SJSA1 (cell line): ENCODE measurements around the gene GPD1. TPM values are rescaled to one million over a fixed set of nuclear protein-coding genes. Genes with fewer than 3 reads are reported as not detected.
"Not testable (repeated sequence)": the region's sequence is repeated elsewhere in the genome, so short reads cannot be mapped to it uniquely, and the experiment has no call there.

Experiments used
- DNase-seq, 2 experiments: peaks; one replicate each; pipeline ENCODE4 v3.0.0-alpha.2; 2015 to 2020; ENCODE audit warnings: low spot score in 2 of 2, low read depth in 1 of 2
- H3K27ac ChIP-seq: fragments of 250-450 bp; sonication (Bioruptor Pico); 2 replicates; pipeline ENCODE4 v1.5.1; 2020; ENCODE audit warnings: mild to moderate bottlenecking, moderate library complexity
- H3K27me3 ChIP-seq: fragments of 250-450 bp; sonication (Bioruptor Pico); replicated peaks from 2 replicates; pipeline ENCODE4 v1.5.1; 2020; ENCODE audit warnings: mild to moderate bottlenecking, moderate library complexity
- H3K36me3 ChIP-seq: fragments of 250-450 bp; sonication (Bioruptor Pico); 2 replicates; pipeline ENCODE4 v1.5.1; 2020; ENCODE audit warnings: mild to moderate bottlenecking
- H3K4me1 ChIP-seq: fragments of 250-450 bp; sonication (Bioruptor Pico); replicated peaks from 2 replicates; pipeline ENCODE4 v1.6.1; 2021; ENCODE audit warnings: mild to moderate bottlenecking
- H3K4me3 ChIP-seq: fragments of 250-450 bp; sonication (Bioruptor Pico); 2 replicates; pipeline ENCODE4 v1.5.1; 2020; ENCODE audit warnings: mild to moderate bottlenecking
- H3K9me3 ChIP-seq: fragments of 250-450 bp; sonication (Bioruptor Pico); replicated peaks from 2 replicates; pipeline ENCODE4 v1.5.1; 2020; ENCODE audit warnings: mild to moderate bottlenecking
- total RNA-seq: library from RNA; depleted of rRNA; stranded (reverse); fragments of >200 nt; shearing (Covaris generic); gene quantifications from 2 replicates; pipeline ENCODE4 v1.2.3, GENCODE V29; 2014; rRNA removed

The GPD1 gene
- total RNA-seq, 1 experiment from 2014 or later, result not detected

- peaks cover 32% of the 10 kb centered on the region for H3K36me3 ChIP-seq
- H3K27ac ChIP-seq, result no peak overlapping the region
- H3K27me3 ChIP-seq, result no peaks in the 10 kb centered on the region
- H3K4me3 ChIP-seq, result no peak overlapping the region
- H3K9me3 ChIP-seq, result no peaks in the 10 kb centered on the region; the same call in 1 of the 2 replicates
- no peak for DNase-seq
- no peaks in the 10 kb centered on the region for H3K4me1 ChIP-seq
Observed at GRCh38 chr12:50142993-50143392, 39.2 kb downstream of the GPD1 start.

DNA sequence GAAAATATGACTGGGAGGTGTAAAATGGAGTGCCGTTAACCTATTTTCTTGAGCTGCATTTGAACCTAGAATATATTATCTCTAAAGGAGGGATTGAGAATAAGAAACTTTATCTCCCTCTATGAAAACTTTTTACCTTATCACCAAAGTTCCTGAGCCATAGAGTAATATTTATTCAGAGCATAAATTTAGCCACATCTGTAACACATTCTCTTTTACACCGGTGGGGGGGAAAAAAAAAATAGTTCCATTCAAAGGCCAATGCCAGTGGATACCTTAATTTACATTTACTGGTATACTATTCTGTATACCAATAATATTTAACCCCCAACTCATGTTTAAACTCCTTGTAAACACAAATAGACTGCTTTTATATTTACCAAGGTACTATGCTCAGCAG is 41.6 kb downstream of the GPD1 start:
- Histone ChIP-seq H3K27me3 (no peaks in the 10 kb centered on the region), H3K36me3 (peaks cover 23% of the 10 kb centered on the region), H3K4me3 (no peak overlapping the region), H3K9me3 (no peaks in the 10 kb centered on the region; the same call in 1 of the 2 replicates), H3K4me1 (no peaks in the 10 kb centered on the region), H3K27ac (no peak overlapping the region)
- DNase-seq, result no peak

DNA sequence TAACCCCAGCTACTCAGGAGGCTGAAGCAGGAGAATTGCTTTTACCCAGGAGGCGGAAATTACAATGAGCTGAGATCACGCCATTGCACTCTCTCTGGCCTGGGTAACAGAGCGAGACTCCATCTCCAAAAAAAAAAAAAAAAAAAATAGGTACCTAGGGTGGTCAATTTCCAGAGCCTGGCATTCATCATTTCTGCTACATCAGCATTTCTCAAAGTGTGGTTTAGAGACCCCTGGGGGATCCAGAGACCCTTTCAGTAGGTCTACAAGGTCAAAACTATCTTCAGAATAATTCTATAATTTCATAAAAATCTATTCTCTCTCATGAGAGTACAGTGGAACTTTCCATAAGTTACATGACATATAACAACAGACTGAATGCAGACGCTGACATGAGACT is 43.5 kb downstream of the GPD1 start:
- no peak overlapping the region for H3K27ac ChIP-seq
- DNase-seq, result no peak
- no peaks in the 10 kb centered on the region for H3K27me3 ChIP-seq
- H3K4me3 ChIP-seq, result no peak overlapping the region
- no peaks in the 10 kb centered on the region for H3K4me1 ChIP-seq
- peaks cover 13% of the 10 kb centered on the region for H3K36me3 ChIP-seq
- no peaks in the 10 kb centered on the region for H3K9me3 ChIP-seq

DNA sequence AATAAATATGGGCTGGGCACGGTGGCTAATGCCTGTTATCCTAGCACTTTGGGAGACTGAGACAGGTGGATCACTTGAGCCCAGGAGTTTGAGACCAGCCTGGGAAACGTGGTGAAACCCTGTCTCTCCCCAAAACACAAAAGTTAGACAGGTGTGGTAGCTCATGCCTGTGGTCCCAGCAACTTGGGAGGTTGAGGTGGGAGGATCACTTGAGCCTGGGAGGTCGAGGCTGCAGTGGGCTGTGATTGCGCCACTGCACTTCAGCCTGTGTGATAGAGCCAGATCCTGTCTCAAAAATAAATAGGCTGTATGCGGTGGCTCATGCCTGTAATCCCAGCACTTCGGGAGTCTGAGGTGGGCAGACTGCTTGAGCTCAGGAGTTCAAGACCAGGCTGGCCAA is 44.2 kb downstream of the GPD1 start:
- H3K9me3 ChIP-seq, H3K4me3 ChIP-seq, DNase-seq, H3K27ac ChIP-seq, H3K36me3 ChIP-seq, H3K27me3 ChIP-seq, H3K4me1 ChIP-seq: not testable (repeated sequence)

DNA sequence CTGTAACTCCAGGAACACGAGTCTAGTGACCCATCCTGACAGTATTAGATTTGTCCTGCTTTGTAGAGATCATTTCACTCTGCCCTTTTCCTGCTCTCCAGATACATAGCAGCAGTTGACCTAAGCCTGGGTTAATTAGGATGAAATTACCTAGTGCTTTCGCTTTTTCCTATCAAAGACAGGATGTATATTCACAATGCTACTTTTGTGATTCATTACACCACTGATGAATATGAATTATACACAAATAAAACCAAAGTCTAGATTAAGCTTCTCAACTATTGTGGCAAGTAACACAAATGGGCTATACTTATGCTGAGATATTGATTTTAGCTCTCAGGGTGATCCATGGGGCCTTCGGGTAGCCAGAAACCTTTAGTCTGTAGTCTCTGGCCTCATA is 45.5 kb downstream of the GPD1 start:
- H3K4me3 ChIP-seq, result no peak overlapping the region
- no peak overlapping the region for H3K27ac ChIP-seq
- H3K4me1 ChIP-seq, result no peaks in the 10 kb centered on the region
- peaks cover 5% of the 10 kb centered on the region; the same call in 1 of the 2 replicates for H3K36me3 ChIP-seq
- no peaks in the 10 kb centered on the region for H3K9me3 ChIP-seq
- H3K27me3 ChIP-seq, result no peaks in the 10 kb centered on the region
- no peak for DNase-seq

GRCh38 chr12:50151047-50151687 is 47.4 kb downstream of the GPD1 start:
- Histone ChIP-seq H3K36me3 (peaks cover 5% of the 10 kb centered on the region; the same call in 1 of the 2 replicates), H3K27ac (no peak overlapping the region), H3K4me3 (no peak overlapping the region), H3K27me3 (no peaks in the 10 kb centered on the region), H3K4me1 (no peaks in the 10 kb centered on the region), H3K9me3 (no peaks in the 10 kb centered on the region)
- no peak for DNase-seq

DNA sequence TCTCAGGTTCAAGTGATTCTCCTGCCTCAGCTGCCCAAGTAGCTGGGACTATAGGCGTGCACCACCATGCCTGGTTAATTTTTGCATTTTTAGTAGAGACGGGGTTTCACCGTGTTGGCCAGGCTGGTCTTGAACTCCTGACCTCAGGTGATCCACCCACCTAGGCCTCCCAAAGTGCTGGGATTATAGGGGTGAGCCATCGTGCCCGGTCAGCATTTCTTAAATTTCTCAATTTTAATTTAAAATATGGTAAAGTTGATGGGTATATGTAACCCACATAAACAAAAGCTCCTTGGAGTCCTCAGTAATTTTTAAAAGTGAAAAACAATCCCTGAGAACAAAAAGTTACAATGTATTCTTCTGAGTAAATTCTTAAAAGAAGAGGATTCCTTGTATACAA is 51.1 kb downstream of the GPD1 start:
- H3K4me3 ChIP-seq, H3K27ac ChIP-seq, H3K9me3 ChIP-seq, H3K4me1 ChIP-seq, H3K27me3 ChIP-seq, H3K36me3 ChIP-seq, DNase-seq: not testable (repeated sequence)

DNA sequence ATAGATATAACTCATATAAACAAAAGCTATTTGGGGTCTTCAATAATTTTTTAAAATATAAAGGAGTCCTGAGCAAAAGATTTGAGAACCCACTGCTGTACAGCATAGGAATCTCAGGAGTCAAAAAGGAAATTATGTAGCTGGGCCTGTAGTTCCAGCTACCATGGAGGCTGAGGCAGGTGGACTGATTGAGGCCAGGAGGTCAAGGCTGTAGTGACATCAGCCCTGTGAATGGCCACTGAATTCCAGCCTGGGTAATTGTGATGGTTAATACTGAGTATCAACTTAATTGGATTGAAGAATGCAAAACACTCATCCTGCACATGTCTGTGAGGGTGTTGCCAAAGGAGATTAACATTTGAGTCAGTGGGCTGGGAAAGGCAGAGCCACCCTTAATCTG is 52.8 kb downstream of the GPD1 start:
- no peaks in the 10 kb centered on the region for H3K9me3 ChIP-seq
- DNase-seq, result no peak
- no peak overlapping the region for H3K4me3 ChIP-seq
- no peaks in the 10 kb centered on the region for H3K4me1 ChIP-seq
- peaks cover 5% of the 10 kb centered on the region for H3K36me3 ChIP-seq
- H3K27me3 ChIP-seq, result no peaks in the 10 kb centered on the region
- no peak overlapping the region for H3K27ac ChIP-seq

GRCh38 chr12:50157259-50157658 is 53.5 kb downstream of the GPD1 start:
- Histone ChIP-seq H3K4me1 (no peaks in the 10 kb centered on the region), H3K36me3 (peaks cover 5% of the 10 kb centered on the region), H3K4me3 (no peak overlapping the region), H3K27ac (no peak overlapping the region), H3K9me3 (no peaks in the 10 kb centered on the region), H3K27me3 (no peaks in the 10 kb centered on the region)
- no peak for DNase-seq

- Histone ChIP-seq H3K4me1 (peaks cover 3% of the 10 kb centered on the region; the same call in 1 of the 2 replicates), H3K4me3 (no peak overlapping the region), H3K27me3 (no peaks in the 10 kb centered on the region), H3K9me3 (no peaks in the 10 kb centered on the region), H3K27ac (no peak overlapping the region), H3K36me3 (peaks cover 3% of the 10 kb centered on the region; the same call in 1 of the 2 replicates)
- DNase-seq, result no peak
Observed at GRCh38 chr12:50160643-50161042, 56.8 kb downstream of the GPD1 start.

Other genes with a start within 250 kb of the GPD1 start
- gene FAIM2, start 200.1 kb upstream of the GPD1 start, total RNA-seq, result not detected in 2 replicates
- gene AQP2, start 153.3 kb upstream of the GPD1 start, total RNA-seq, result not detected in 2 replicates
- gene AQP5, start 142.1 kb upstream of the GPD1 start, total RNA-seq, result not detected in 2 replicates
- gene AQP6, start 131.1 kb upstream of the GPD1 start, total RNA-seq, result not detected in 2 replicates
- 194 and 212 TPM in 2 replicates for gene RACGAP1, start 78.5 kb upstream of the GPD1 start, total RNA-seq
- 0.37 and 0.50 TPM in 2 replicates for gene ASIC1, start 46.4 kb upstream of the GPD1 start, total RNA-seq
- gene SMARCD1, start 18.7 kb upstream of the GPD1 start, total RNA-seq, result 55.7 and 61.5 TPM in 2 replicates
- gene COX14, start 8.2 kb downstream of the GPD1 start, total RNA-seq, result 49.7 and 62.3 TPM in 2 replicates
- gene CERS5, start 63.4 kb downstream of the GPD1 start, total RNA-seq, result 23.1 and 36.3 TPM in 2 replicates
- 156 and 199 TPM in 2 replicates for gene LIMA1, start 179.5 kb downstream of the GPD1 start, total RNA-seq